CD4-positive, alpha-beta T cell treated with Interleukin-2 at 100 ng/mL for 4 hours (primary cell): ENCODE measurements around the gene VMAC.
"Not testable (repeated sequence)": the region's sequence is repeated elsewhere in the genome, so short reads cannot be mapped to it uniquely, and the experiment has no call there.

Experiments
- DNase-seq: peaks from one replicate; pipeline ENCODE4 v3.0.0-alpha.2; 2020; ENCODE audit warnings: low spot score

VMAC gene

DNA sequence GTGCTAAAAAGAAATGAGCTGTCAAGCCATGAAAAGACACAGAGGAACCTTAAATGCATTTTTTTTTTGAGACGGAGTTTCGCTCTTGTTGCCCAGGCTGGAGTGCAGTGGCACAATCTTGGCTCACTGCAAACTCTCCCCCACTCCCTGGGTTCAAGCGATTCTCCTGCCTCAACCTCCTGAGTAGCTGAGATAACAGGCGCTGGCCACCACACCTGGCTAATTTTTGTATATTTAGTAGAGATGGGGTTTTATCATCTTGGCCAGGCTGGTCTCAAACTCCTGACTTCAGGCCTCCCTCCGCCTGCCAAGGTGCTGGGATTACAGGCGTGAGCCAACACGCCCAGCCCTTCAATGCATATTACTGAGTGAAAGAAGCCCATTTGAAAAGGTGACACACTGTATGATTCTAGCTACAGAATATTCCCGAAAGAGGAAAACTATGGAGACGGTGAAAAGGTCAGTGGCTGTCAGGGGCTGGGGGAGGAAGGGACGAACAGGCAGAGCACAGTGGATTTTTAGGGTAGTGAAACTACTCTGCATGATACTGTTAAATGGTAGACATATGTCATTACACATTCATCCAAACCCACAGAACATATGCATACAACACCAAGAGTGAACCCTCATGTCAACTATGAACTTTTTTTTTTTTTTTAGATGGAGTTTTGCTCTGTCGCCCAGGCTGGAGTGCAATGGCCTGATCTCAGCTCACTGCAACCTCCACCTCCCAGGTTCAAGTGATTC, 20.4 kb upstream of the VMAC start:
- not testable (repeated sequence) for DNase-seq

DNA sequence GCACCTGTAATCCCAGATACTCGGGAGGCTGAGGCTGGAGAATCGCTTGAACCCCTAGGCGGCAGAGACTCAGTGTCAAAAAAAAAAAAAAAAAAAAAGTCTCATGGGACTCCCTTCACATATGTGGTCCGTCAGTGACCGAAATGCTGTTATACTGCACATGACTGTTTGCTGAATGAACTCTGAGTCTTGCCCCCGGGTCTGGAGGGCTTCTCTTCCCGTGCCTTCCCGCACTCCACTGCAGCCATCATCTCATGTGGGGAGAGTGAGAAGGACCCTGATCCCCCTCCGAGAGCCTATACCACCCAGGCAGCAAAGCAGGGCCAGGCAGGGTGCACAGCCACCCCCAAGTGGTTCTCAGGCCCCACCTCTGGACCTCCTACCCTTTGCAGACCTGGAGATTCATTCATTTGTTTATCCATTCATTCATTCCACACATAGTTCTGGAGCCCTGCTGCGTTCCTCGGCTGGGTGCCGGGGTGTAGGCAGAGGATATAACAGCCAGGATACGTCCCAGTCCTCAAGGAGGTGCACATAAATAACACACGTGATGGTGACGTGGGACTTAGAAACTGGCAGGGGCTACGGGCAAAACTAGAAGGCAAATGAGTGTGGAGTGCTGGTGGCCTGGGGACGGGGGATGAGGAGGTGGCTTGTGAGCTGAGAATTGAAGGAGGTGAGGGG, 15.2 kb upstream of the VMAC start:
- DNase-seq = no peak

DNA sequence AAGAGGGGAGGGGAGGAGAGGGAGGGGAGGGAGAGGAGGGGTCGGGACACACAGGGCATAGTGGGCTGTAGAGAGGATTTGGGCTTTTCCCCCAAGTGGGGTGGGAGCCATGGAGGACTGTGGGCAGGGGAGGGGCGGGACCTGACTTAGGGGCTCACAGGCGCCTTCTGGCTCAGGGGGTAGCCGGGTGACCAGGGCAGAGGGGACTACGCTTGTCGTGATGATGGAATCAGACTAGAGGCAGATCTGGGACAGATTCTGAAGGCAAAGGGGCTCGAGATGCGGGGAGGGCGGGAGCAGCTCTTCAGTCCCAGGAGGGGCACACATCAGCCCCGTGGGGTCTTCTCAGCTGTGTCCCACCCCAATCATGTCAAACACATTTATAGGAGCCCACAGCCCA, 14.6 kb upstream of the VMAC start:
- DNase-seq = no peak

DNA sequence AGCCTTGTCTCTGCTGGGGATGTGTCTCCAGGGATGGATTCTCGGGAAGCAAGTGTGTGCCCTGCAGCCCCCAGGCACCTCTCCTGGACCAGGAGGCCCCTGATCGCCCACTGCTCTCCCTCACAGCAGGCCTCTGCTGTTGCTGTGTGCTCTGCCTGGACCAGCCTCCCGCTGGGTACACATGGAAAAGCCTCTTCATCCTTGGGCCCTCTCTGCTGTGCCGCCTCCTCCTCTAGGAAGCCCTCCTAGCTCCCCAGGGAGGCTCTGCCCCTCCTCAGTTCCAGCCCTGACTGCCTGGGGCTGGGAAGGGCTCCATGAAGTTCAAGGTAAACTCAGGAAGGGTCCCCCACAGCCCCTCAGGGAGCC, 13.1 kb upstream of the VMAC start:
- DNase-seq = no peak

DNA sequence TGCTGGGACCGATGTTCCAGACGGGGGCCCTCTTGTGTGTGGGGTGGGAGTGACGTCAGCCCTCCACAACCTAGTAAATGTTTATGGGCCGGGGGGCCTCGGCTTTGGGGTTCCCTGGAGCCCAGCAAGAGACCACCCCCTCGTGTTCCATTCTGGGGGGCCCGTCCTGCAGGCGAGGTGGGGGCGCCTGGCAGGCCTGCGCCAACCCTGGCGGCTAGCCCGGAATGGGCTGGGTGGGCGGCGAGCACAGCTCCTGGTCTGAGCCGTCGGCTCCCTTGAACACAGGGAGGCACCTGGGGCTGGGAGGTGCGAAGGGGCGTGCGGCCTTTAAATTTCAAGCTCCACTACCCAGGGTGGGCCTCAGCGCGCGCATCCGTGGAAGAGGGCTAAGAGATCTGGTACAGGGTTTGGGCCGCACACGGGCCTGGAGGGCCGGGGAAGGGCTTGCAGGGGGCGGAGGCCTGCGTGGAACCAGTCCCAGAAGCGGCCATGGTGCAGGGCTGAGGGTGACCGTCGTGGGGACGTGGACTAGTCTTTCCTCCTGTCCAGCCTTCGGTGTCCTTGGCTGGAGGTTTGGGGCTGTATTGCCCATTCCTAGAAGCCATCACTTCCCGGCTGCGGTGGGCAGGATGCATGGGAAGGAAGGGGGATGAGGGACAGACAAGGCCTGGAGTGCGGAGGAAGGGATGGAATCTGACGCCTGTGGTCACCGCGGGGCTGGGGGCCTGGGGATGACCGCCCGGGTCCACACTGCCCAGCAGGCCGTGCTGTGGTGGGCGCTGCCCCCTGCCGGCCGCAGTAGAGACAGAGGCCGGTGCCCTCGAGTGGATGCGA, 12.5 kb upstream of the VMAC start:
- DNase-seq = no peak

DNA sequence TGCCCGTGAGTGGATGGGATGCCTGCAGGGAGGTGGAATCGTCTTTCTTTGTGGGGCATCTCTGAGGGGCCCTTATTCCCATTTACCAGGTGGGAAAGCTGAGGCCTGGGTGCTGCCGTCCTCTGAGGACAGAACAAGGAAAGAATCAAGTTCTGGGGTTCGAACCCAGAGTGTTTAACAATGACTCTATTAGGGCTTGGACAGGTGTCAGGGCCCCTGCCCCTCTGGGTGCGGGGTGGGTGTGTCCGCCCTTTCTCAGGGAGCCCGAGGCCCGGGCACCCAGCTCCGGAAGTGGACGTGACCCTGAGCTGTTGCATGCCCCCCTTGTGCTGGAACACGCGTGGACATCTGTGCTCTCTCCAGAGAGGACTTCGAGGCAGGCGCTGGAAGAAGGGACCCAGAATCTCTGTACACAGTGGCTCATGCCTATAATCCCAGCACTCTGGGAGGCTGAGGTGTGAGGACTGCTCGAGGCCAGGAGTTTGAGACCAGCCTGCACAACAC, 11.8 kb upstream of the VMAC start:
- no peak for DNase-seq

DNA sequence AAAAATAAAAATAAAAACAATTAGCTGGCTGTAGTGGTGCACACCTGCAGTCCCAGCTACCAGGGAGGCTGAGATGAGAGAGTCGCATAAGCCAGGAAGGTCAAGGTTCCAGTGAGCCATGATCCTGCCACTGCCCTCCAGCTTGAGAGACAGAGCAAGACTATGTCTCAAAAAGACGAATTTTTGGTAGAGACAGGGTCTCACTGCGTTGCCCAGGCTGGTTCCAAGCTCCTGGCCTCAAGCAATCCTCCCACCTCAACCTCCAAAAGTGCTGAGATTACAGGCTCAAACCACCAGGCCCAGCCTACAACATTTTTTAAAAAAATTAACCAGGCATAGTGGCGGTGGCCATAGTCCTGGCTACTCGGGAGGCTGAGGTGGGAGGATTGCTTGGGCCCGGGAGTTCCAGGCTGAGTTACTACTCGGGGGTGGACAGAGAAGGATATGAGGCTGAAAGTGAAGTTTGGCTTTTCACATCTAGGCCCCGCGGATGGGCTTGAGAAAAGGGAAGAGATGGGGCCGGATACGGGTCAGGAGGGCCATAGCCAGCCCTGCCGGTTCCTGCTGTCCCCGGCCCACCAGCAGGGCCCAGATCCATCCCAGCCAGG, 11.3 kb upstream of the VMAC start:
- DNase-seq = no peak

DNA sequence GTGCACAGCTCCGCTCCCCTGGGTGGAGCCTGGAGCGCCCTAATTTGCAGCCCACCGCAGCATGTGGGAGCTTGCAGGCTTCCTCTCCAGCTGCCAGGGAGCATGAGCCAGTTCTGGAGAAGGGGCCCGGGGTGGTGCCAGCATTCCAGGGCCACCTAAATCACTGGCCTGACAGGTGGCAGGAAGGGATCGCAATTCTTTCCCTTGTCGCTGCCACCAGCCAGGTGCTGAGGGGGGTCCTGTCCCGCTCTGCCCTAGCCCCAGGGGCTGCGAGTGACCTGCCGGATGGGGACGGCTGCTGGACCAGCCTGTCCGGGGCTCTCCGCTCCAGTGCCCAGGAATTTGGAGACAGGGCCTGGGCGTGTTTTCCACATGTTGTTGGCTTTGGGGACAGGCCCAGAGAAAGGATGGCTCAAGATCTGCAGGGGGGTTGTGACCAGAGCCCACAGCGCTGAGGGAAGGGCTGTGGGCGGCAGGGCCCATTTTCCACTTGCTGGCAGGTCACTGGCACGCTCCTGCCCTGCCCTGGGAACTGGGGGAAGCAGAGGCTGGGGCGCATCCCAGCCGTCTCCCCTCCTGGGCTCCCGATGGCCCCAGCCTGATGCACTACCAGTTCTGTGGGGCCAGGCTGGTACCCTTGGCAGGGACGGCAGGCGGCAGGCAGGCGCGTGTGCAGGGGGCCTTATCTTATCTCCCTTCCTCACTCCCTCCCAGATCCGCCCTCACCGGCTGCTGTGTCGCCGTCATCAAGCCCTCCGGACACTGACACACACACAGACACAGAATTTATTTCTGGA, 10.6 kb upstream of the VMAC start:
- DNase-seq = no peak

DNA sequence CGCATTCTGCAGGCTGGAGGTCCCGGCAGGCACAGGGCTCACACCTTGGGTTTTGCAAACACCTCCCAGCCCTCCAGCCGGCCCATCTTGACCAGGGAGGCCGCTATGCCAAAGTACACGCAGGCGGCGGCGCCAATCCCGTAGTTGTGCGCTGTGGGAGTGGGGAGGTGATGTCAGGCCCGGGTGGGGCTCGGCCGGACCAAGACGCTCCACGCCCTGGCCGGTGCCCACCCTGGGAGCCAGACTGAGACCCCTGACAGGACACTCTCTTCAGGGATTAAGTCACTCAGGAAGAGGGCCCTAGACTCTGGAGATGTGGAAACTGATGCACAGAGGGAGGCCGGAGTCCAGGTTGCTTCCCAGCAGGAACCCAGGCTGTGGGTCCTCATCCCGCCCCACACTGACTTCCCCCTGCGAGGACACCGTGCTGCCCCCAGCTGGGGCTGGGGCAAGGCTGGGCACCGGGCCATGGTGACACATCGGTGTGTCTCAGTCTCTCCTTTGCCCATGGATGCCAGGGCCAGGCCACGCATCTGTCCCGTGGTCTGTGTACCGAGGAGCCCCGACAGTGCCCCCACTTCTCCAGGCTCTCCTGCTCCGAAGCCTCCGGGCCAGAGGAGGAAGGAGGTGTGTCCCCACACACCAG, 9.8 kb upstream of the VMAC start:
- no peak for DNase-seq

DNA sequence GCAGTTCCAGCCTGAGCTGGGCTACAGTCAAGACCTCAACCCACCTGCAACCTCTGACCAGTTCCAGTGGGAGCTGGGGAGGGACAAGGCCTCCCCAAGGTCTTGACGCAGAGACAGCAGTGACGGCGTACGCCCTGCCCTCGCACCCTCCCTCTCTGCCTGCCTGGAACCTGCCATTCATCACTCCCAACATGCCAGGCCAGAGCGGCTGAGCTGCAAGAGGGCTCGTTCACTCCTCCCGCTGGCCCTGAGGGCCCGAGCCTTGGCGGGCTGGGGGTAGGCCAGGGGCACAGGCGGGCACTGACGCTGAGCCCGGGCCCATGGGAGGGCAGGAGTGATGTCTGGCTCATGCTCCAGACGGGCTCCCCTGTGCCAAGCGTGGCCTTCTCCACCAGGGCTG, 9.3 kb upstream of the VMAC start:
- no peak for DNase-seq

DNA sequence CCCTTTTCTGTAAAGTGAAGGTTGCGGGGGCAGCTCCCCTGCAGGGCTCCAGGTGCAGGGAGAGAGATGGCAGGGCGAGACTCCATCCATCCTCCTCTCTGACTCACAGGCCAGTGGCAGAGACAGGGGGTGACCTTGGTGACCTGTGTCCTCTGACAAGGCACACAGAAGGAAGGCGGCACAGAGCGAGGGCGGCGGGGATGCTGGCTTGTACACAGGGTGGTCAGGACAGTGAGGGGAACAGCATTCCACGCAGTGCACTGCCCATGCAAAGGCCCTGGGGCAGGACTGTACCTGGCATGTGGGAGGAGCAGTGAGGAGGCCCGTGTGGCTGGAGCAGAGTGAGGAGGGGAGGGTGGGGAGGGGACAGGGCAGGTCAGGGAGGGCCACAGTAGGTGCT, 8.8 kb upstream of the VMAC start:
- DNase-seq = no peak

DNA sequence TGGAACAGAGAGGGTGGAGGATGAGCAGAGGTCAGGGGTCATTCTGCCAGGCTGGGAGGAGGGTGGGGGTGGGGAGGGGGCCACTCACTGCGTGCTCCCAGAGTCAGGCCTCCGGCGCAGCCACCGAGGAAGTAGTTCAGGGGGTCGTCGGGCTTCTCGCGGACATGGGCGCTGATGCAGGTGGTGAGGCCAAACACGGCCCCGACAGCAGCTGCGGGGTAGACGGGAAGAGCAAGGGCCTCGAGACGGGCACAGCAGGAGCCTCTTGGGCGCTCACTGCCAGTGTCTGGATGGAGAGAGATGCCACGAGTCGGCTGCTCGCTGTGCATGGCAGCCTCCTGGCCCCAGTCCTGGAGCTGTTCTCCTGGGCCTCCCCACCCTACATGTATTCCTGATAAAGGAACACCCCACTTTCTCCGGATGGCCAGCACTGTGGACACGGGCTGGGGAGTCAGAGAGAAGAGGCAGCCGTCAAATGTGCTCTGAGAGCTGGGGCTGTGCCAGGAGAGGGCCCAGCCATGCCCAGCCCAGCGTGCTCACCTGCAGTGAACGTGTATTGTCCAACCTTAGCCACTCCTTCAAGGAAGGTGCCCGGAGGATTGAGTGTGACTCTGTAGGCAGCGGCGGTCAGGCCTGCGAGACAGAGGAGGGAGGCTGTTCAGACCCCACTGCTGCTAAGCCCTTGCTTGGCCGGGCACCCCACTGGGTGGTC, 8.2 kb upstream of the VMAC start:
- no peak for DNase-seq

DNA sequence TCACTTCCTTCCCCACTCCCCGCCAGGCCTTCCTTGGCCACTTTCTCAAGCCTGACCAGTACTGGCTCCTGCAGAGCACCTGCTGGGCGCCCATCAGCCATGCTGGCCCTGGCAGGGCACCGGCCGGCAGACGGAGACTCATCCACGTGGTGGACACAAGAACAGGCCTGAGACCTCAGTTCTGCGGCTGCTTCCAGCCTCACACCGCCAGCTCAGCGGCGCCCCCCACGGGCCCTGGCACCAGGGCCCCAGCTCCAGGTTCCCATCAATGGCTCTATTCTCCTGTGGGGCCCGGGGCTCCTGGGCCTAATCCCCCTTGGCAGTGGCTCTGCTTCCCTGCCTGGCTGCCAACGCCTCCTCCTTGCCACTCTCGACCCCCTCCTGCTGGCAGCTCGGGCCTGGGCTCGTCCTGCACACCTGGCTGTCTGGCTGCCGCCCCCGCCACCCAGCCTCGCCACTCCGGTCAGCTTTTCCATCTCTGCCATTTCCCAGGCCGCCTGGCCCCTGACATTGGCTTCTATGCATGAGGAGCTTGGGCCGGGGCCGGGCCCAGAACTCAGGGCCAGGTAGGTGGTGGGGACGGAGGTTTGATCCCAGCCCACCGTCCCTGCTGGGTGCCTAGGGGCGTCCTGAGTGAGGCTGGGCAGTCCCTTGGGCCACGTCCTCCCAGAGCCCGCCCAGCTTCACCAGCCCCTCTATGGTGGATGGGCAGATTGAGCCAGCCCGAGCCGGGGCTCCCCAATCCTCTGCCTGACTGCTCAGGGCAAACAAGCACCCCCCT, 7.3 kb upstream of the VMAC start:
- no peak for DNase-seq

DNA sequence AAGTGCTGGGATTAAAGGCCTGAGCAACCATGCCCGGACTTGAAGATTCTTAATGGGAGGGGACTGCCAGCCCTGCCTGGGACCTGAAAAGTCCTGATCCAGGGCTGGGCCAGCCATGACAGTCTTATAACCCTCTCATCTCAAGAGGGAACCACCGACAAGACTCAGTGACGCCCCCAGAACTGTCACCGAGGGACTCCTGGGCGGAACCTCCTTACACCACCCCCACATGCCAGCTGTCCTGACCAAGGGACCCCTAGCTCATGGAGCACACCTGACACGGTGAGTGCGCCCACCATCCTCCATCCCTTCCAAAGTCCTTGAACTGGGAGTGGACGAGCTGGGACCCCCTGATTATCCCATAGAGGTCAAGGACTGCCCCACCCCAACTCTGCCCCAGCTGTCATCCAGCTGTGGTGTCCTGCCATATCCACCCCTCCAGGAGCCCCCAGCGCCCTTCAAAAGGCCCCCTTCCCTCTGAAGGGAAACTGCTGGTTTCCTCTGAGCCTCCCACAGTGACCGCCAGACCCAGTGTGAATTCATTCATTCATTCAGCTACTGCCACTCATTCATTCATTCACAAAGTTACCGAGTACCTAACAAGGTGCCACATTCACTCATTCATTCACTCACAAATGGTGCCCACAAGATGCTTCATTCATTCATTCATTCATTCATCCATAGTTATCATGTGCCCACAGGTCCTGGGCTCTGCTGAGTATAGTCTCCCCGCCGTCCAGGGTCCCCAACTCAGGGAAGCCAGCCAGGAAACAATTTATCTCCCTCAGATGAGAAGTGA, 4.7 kb upstream of the VMAC start:
- no peak for DNase-seq

DNA sequence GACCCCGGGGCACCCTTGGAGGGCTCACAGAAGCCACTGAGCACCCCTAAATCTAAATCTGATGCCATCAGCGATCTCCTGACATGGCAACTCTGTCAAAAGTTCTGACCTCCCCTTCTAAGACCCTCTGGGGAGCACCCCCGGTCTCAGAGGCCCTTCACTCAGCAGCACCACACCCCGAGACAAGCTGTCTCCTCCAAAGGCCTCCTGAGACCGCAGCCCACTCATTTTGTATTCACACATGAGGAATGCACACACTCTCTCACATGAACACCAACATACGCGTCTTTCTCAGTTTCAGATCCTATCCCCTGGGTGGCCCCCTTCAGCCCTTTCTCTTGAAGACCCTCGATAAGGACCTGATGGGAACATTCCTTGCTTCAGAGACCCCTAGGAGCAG, 3.7 kb upstream of the VMAC start:
- DNase-seq = no peak

DNA sequence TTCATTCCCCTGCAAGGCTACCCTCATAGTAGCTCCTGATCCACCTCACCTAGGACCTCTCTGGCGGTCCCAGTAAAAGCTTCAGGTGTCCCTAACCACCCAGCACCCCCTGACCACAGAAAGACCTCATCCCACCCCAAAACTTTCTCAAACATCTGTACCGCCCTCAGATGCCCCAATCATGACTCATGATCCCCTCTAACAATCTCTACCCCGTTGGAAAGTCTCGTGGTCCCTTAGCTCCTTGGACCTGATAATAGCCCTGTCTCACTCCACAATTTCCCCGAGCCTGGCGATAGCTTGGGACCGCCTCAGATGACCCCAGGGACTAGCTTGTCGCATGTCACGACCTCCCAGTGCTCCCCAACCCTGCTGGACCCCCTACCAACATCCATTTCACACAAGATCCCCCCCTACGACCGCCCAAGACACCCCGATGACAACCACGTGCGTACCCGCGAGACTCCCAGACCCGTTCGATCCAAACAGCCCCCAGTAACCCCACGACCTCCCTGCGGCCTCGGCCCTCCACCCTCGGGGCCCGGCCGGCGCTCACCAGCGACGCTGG, 1.5 kb upstream of the VMAC start:
- no peak for DNase-seq

DNA sequence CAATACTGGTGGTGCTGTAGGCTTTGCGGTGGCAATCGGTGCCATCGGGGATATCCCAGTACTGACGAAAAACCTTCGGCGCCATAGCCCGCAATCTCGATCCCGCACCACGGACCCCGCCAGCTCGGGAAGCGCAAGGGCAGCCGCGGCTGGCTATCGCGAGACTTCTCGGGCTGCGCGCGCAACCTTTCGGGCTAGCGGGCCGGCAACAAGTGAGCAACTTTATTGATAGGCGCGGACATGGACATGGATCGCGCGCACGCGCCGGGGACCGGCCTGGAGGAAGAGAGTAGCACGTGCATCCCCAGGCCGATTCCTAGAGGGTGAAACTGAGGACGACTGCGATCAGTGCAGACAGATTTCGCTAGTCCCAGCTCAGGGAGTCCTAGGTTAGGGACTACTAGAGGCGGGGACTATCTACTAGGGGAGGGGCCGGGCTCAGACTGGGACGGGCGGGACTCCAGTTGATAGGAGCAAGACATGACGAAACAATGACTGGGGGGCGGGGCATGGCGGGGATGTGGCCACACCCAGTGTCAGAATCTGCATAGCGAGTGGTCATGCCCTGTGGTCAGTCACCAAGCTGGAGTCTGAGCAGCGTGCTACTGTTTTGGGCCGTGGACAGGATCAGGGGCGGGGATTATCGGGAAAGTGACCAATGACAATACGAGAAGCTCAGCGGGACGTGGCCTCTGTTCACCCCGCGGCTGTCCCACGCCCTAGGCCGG, 884 bp upstream of the VMAC start, which contains the start of gene NDUFA11:
TSS of gene NDUFA11 (minus strand) at position 167 of the 728 bp plus-strand sequence. CDS start at position 85, 82 bp downstream.
- DNase-seq = peak; percentile 96
